Fibroblast of pulmonary artery (primary cell): ENCODE results near the gene NGFR.
"Not testable (repeated sequence)": the region's sequence is repeated elsewhere in the genome, so short reads cannot be mapped to it uniquely, and the experiment has no call there.

Source experiments
- DNase-seq: peaks from one replicate; pipeline ENCODE4 v3.0.0-alpha.2; 2010; ENCODE audit warnings: low read depth
- H3K4me3 ChIP-seq: replicated peaks from 2 replicates; pipeline ENCODE4 v1.5.1; 2011; ENCODE audit warnings: low read depth, mild to moderate bottlenecking, control low read depth, low read length, moderate library complexity
- CTCF ChIP-seq: IDR thresholded peaks from 2 replicates; pipeline ENCODE4 v1.5.1; 2011; ENCODE audit warnings: mild to moderate bottlenecking, control low read depth, low read length, inconsistent platforms; ENCODE audit errors: missing control alignments

NGFR gene

DNA sequence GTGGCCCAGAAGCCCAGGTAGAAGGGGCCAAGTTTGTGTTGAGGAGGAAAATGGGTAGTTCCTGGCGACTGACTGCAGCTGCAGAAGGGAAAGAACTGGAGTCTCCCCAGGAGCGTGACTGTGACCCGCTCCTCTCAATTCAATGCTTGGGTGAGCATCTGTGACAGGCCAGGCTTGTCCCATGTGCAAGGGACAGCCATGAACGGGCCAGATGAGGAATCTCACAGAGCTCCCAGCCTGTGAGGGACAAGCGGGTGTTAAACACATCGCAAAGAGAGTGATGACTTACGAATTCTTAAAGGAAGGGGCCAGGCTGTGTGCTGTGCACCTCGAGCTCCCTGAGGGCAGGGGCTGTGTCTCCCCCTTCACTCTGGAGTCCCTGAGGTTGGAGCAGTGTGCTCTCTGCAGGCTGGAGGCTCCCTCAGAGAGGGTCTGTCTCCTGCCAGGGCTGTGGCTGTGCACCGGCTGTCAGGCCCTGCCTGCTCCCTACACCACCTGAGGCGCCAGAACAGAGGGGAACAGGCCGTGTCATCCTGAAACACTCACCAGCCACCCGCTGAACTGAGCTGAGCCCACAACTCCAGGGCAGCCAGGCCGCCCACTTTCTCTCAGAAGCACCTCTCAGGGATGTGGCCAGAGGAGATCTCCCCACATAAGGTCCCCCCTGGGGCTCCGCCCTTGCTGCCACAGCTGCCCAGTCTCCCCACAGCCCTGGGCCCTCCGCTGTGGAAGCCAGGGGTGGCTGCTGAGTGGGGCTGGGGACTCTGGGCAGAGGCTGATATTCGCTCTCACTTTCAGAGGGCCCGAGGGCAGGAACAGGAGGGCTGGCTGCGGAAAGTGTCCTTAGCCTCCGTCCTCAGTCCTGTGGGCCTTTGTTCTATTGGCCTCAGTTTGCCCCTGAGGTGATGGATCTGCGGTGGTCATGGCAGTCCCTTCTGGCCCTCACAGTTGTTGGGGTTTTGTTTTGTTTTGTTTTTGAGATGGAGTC lies 54.9 kb downstream of the NGFR start:
- DNase-seq: no peak
- no peak overlapping the region for H3K4me3 ChIP-seq
- TF ChIP-seq CTCF: no peak

- DNase-seq, H3K4me3 ChIP-seq: not testable (repeated sequence)
These were observed 55.7 kb downstream of the NGFR start for GRCh38 chr17:49550764-49551163.

DNA sequence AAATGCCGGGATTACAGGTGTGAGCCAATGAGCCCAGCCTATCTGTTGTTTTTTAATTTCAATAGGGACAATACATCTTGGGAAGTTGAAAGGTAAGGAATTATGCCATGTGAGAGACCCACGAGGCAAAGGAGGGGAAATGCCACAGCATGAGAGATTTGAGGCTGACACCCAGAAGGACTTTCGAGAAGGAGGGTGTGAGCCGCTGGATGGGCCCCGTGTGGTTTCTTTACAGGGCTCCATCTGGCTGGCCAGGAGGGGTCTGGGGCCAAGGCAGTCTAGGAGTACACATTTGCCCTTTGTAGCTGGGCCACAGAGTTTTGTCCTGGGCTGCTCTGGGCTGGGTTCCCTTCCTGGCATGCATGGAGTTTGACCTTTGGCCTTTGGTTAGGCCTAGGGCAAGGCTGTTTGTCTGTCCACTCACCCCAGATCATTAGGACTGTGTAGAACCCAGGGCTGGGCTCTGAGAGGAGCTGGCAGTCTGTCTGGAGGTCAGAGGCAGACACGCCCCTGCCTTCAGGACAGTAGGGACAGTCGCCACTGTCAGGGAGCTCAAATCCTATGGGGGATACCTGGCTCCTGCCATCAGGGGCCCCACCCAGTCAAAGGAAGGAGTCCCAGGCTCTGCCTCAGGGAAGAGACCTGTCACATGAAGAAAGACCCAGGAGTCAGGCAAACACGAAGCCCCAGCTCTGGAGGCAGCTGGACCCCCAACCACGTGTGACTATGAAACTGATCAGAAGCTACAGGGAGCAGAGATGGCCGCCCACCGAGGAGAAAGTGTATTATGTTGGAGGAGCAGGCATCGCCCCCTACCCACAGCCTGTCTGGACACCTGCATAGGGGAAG lies 56.4 kb downstream of the NGFR start:
- no peak for TF ChIP-seq CTCF
- H3K4me3 ChIP-seq: no peak overlapping the region
- no peak for DNase-seq

GRCh38 chr17:49552070-49552751 lies 57.1 kb downstream of the NGFR start:
- no peak for DNase-seq
- no peak for TF ChIP-seq CTCF
- H3K4me3 ChIP-seq: no peak overlapping the region

GRCh38 chr17:49553676-49554335 lies 58.7 kb downstream of the NGFR start:
- no peak for DNase-seq
- no peak overlapping the region for H3K4me3 ChIP-seq
- no peak for TF ChIP-seq CTCF

DNA sequence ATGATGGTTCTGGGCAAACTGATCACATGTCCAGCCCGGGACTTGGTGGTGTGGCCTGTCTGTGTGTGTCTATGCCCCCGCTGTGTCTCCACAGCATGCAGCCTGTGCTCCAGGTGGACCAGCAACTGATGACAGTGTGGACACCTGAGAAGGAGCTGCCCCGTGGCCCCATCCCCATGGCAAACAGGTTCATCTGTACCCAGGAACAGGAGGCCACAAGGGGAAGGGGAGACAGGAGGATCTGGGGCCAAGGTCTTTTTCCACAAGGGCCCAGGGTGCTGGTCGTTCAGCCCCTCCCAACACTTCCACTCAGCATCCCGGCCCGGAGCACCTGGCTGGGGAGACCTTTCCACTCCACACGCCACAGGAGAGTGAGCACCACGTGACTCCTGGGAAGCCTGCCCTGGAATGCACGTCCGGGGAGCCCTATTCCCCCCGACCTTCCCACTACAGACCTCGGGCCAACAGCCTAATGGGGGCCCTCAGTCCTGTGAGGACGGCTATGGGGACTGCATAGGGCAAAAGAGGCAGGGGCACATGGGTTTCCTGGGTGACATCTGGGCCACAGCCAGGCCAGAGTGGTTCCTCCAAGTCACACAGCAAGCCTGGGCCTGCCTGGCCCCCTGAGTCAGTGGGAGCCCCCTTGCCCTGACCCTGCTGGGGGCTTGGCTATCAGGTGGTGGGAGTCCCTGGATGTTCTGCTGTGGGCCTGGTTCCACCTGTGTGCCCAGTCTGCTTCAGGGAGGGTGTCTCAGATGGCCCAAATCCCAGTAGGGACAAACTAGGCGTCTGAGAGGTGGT lies 59.8 kb downstream of the NGFR start:
- no peak for DNase-seq
- no peak for TF ChIP-seq CTCF
- no peak overlapping the region for H3K4me3 ChIP-seq
